Measurements from ENCODE around the gene MIGA2.

DNA sequence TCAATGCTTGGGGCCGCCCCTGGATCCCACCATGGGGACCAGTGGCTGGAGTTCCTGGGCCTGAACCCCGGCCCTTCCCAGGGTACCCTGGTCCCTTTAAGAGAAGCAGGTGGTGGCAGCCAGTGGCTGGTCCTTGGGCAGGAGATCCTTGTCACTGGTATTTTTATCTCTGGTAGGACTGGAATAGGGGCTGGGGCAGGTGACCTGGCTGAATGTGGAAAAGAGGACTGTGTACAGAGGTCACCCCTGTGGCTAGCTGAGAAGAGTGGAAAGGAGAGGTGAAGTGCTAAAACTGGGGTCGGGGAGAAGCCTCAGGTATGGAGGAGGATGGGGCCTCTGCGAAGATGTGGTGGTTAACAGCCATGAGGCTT, 67.2 kb downstream of the MIGA2 start:
- TF ChIP-seq, protein P1, sequence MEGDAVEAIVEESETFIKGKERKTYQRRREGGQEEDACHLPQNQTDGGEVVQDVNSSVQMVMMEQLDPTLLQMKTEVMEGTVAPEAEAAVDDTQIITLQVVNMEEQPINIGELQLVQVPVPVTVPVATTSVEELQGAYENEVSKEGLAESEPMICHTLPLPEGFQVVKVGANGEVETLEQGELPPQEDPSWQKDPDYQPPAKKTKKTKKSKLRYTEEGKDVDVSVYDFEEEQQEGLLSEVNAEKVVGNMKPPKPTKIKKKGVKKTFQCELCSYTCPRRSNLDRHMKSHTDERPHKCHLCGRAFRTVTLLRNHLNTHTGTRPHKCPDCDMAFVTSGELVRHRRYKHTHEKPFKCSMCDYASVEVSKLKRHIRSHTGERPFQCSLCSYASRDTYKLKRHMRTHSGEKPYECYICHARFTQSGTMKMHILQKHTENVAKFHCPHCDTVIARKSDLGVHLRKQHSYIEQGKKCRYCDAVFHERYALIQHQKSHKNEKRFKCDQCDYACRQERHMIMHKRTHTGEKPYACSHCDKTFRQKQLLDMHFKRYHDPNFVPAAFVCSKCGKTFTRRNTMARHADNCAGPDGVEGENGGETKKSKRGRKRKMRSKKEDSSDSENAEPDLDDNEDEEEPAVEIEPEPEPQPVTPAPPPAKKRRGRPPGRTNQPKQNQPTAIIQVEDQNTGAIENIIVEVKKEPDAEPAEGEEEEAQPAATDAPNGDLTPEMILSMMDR (conservative IDR thresholded peaks at IDR 0.05; ENCODE audit: low read depth in 2 of 2): no peak
- TF ChIP-seq STAT1 (IDR thresholded peaks at IDR 0.05; ENCODE audit: unreplicated experiment) (no peak), ZNF114 (CRISPR knock-in tag; IDR thresholded peaks at IDR 0.05) (no peak)
- TF ChIP-seq, protein P2, sequence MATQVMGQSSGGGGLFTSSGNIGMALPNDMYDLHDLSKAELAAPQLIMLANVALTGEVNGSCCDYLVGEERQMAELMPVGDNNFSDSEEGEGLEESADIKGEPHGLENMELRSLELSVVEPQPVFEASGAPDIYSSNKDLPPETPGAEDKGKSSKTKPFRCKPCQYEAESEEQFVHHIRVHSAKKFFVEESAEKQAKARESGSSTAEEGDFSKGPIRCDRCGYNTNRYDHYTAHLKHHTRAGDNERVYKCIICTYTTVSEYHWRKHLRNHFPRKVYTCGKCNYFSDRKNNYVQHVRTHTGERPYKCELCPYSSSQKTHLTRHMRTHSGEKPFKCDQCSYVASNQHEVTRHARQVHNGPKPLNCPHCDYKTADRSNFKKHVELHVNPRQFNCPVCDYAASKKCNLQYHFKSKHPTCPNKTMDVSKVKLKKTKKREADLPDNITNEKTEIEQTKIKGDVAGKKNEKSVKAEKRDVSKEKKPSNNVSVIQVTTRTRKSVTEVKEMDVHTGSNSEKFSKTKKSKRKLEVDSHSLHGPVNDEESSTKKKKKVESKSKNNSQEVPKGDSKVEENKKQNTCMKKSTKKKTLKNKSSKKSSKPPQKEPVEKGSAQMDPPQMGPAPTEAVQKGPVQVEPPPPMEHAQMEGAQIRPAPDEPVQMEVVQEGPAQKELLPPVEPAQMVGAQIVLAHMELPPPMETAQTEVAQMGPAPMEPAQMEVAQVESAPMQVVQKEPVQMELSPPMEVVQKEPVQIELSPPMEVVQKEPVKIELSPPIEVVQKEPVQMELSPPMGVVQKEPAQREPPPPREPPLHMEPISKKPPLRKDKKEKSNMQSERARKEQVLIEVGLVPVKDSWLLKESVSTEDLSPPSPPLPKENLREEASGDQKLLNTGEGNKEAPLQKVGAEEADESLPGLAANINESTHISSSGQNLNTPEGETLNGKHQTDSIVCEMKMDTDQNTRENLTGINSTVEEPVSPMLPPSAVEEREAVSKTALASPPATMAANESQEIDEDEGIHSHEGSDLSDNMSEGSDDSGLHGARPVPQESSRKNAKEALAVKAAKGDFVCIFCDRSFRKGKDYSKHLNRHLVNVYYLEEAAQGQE (IDR thresholded peaks at IDR 0.05; ENCODE audit: unreplicated experiment): no peak
